H4 (cell line): ENCODE results near the gene PIP5K1C. TPM values are rescaled to one million over a fixed set of nuclear protein-coding genes. Genes with fewer than 3 reads are reported as not detected.

ENCODE experiments used
- DNase-seq: peaks from one replicate; pipeline ENCODE4 v3.0.0-alpha.2; 2015; ENCODE audit warnings: low spot score
- total RNA-seq: library from RNA; depleted of rRNA; stranded (reverse); fragments of >200 nt; shearing (Covaris generic); gene quantifications from 2 replicates; pipeline ENCODE4 v1.2.3, GENCODE V29; 2014

Gene PIP5K1C
- total RNA-seq, 1 experiment from 2014 or later: 6.8 TPM

- no peak for DNase-seq
Observed at GRCh38 chr19:3693025-3693925, 7.0 kb downstream of the PIP5K1C start.

DNA sequence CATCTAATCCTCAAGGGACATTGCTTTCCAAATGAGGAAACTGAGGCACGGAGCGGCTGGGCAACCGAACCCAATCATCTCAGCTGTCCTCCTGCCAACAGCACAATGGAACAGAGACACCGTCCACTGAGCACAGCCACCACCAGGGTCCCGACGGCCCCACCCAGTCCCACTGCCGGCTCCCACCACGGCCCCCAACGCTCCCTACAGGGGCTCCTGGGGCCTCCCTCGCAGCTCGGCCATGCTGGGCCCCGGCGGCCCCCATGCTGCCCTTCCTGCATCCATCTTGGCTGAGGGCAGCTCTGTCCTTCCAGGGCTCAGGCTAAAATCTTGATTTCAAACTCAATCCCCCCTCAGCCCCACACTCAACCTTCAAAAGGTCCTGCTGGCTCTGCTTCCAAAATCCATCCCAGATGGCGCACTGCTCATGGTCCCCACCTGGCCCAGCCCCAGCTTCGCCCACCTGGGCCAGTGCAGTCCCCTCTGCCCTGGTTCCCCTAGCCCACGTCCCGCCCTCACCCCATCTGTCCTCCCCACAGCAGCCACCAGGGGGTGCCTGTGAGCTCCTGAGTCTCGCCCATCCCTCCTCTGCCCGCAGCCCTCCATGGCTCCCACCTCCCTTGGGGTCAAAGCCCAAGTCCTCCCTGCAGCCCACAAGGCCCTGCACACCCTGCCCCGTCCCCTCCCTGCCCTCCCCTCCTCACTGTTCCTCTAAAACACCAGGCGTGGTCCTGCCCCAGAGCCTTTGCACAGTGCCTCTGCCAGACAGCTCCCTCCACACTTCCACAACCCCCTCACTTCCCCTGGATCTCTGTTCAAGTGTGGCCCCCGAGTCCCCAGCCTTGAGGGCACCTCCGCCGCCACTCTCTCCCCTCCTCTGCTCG, 7.9 kb downstream of the PIP5K1C start:
- no peak for DNase-seq

GRCh38 chr19:3691726-3692125, 8.5 kb downstream of the PIP5K1C start:
- DNase-seq: no peak

GRCh38 chr19:3691372-3691716, 8.9 kb downstream of the PIP5K1C start:
- DNase-seq: no peak

- DNase-seq: no peak
Observed at GRCh38 chr19:3690551-3691371, 9.5 kb downstream of the PIP5K1C start.

DNA sequence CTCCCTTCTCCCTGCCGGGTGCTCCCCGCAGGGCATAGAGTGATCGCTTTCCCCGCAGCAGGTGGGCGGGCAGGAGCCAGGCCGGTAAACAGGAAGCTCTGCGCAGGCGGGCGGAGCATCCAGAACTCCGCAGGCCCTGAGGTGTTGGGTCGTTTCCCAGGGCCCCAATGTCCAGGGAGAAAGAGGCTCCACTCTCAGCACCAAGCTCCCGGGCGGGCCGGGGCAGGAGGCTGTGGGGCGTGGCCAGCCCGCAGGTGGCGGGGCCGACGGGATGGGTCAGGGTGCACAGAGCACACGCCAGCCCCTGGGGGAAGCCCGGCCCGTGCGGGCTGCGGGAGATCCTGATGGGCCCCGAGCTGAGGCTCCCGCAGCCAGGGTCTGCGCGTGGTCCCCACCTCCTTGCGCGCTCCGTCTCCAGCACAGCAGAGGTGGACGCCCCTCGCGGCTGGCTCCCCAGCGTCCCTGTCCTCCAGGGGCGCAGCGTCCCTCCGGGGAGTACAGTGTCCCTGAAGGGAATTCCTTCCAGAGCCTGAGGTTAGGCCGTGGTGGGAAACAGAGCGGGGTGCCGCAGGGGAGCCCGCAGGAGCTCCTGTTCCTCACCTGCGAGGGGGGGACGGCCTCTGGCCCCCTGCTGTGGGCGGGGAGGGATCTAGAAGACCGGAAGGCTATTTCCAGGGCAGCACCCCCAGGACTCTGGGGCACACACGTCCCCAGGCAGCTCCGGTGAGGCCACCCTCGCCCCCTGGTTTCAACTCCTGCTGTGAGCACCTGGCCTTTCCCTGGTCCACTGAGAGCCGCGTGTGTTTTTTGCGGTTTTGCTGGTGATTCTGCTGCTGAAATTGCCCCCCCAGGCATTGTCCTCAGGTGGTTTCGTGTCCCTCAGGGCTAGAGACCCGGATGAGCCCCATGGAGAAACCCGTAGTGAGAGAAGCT, 12.2 kb downstream of the PIP5K1C start:
- DNase-seq: no peak

DNA sequence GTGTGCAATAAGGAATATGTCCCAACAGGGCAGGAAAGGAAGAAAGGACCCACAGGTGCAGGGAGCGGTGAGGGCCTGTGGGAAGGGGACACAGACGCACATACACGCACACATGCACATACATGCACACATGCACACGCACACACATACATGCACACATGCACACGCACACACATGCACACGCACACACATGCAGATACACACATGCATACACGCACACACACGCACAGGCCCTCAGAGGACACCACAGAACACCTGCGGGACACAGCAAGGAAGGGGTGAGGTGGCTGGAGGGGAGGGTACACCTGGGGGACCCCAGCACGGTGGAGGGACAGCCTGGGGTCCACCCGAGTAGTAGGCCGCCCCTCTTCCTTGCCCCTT, 12.9 kb downstream of the PIP5K1C start:
- DNase-seq: no peak

GRCh38 chr19:3684817-3685410, 15.4 kb downstream of the PIP5K1C start:
- DNase-seq: no peak

DNA sequence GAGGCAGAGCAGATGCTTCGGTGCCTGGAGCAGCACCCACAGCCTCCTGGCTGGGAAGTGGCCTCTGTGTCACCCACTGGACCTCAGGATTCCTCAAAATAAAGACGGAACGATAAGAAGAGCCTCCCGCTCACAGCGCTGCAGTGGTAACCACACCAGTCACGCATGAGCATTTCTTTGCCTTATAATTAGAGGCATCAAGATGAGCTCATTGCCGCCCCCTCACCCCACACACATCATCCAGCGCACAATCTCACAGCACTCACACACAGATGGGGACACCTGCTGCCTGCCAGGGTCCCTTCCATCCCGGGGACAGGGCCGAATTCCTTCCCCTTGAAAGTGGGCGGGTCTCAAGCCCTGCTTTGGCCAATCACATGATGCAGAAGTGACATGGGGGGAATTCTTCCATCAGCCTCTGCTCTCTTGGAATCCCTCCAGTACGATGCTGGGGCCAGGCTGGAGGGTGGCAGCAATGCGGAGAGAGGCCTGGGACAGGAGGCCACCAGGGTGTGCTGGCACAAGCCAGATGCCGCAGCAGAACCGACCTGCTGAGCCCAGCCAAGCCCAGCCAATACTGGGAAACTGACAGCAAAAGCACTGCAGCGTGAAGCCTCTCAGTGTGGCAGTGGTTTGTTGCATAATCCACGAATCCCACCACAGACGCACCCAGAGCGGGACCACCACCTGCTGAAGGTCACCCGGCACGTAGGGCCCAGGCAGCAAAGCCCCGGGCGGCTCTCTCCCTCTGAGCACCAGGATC, 16.0 kb downstream of the PIP5K1C start:
- DNase-seq: no peak

DNA sequence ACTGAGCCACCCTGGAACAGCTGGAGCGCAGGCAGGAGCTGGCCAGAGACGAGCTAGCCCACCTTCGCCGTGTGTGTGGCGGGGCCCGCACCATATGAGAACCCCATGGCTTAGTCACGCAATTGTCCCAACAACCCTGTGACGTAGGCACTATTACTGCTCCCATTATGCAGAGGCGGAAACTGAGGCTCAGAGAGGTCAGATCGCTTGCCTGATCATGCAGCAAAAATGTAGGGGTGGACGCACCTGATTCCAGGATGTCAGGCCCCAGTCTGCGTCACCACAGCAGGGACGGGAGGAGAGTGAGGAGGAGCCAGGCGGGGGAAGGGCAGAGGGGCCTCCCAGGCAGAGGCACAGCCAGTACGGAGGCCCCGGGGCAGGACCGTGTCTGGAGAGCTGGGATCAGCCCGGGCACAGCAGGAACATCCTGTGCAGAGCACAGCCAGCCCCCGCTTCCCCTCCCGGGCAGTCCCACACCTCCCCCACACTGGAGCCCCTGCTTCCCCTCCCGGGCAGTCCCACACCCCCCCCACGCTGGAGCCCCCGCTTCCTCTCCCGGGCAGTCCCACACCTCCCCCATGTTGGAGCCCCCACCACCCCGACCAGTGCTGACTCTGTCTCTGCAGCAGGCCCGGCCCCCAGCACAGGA, 16.7 kb downstream of the PIP5K1C start:
- no peak for DNase-seq

- DNase-seq: no peak
Observed at GRCh38 chr19:3682741-3683404, 17.4 kb downstream of the PIP5K1C start.

GRCh38 chr19:3682286-3682685, 18.0 kb downstream of the PIP5K1C start:
- no peak for DNase-seq

- no peak for DNase-seq
Observed at GRCh38 chr19:3680939-3681338, 19.3 kb downstream of the PIP5K1C start.

GRCh38 chr19:3679581-3679980, 20.7 kb downstream of the PIP5K1C start:
- DNase-seq: no peak

DNA sequence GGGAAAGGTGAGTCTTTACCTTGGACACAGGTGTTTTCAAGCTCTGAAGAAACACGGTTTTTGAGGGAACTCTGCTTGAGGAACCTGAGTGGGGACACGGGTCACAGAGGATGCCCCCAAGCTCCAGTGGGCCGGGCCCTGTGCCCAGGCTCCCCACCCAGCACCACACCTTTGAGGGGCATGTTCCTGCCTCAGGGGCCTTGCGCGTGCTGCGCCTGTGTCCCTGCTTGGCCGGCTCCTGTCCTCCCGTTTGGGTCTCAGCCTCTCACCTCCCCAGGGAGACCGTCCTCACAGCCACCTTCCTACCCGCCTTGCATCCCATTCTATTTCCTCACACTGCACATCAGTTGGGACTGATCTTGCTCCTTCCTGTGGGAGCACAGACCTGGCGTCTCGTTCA, 21.1 kb downstream of the PIP5K1C start:
- DNase-seq: no peak

GRCh38 chr19:3678188-3678587, 22.1 kb downstream of the PIP5K1C start:
- DNase-seq: no peak

GRCh38 chr19:3674784-3675543, 25.3 kb downstream of the PIP5K1C start:
- DNase-seq: no peak
